Lung microvascular endothelial cell (primary cell): ENCODE data around the gene CLDN20. TPM values are rescaled to one million over a fixed set of nuclear protein-coding genes. Genes with fewer than 3 reads are reported as not detected.

ENCODE experiments used
- DNase-seq, 2 donors: peaks; one replicate each; pipeline versions ENCODE4 v3.0.0 to v3.0.0-alpha.2; 2010; ENCODE audit warnings: low read depth in 2 of 2
- total RNA-seq: library from RNA; depleted of rRNA; stranded (reverse); fragments of >200 nt; gene quantifications from 2 replicates; pipeline ENCODE4 v1.2.1, GENCODE V29; 2014

Gene CLDN20
- total RNA-seq, 1 donor from 2014 or later = not detected

DNA sequence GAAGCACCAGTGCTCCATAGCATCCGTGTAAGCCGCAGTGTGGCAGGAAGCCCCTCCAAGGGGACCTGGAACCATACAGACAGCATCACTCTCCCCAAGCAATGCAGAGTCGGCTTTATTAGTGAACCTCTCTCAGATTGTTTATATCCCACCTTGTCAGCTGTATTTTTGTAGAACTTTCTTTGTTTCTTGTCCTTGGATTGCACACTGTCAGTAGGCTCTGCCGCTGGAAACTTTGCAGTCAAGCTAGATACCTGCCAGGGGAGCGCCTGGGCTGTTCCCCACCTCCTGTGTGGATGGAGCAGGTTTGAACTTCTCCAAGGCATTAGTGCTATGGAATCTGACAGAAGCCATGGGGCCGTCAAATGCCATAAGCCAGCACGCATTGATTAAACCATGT lies 18.6 kb upstream of the CLDN20 start:
- no peak for DNase-seq

- no peak for DNase-seq
Measured at GRCh38 chr6:155245831-155246230, 18.0 kb upstream of the CLDN20 start.

- DNase-seq = no peak
Measured at GRCh38 chr6:155246825-155247224, 17.0 kb upstream of the CLDN20 start.

- no peak for DNase-seq
Measured at GRCh38 chr6:155247618-155248007, 16.2 kb upstream of the CLDN20 start.

DNA sequence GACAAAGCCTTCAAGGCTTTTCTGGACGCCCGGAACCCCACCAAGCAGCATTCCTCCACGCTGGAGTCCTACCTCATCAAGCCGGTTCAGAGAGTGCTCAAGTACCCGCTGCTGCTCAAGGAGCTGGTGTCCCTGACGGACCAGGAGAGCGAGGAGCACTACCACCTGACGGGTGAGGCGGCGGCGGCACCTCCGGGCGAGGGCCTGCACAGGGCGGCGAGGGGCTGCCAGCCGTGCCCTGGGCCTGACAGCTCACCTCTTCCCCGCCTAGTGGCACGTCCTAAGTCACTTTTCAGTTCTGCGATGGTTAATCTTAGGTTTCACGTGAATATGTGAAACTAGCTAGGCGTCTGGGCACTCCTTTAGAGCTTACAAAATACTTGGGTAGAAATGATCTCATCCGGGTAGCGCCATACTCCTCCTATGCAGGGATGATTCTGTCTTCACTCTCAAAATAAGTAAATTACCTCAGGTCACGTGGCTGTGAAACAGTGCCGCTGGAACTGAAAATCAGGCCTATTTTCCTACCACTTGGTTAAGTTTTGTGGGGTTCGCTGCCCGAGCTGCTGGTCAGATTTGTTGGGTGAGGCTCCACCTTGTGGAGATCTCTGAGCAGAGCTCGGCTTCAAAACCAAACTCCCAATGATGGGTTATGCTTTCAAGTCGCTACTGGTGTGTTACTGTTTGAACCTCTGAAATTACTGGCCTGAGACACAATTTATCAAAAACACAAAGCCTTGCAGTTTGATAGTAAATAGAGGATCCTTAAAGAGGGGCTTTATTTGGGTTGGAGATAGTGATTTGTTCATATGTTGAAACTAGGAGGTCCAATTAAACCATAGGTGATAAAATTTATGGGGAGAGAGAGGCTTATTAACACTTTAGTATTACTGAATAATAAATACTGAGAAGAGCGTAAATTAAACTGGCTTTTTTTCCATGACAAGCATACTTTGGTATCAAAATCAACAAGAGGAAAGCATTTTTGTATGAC lies 15.5 kb upstream of the CLDN20 start:
- DNase-seq = peak; percentile 80 to 83

GRCh38 chr6:155250701-155251381 lies 13.0 kb upstream of the CLDN20 start:
- DNase-seq = no peak

DNA sequence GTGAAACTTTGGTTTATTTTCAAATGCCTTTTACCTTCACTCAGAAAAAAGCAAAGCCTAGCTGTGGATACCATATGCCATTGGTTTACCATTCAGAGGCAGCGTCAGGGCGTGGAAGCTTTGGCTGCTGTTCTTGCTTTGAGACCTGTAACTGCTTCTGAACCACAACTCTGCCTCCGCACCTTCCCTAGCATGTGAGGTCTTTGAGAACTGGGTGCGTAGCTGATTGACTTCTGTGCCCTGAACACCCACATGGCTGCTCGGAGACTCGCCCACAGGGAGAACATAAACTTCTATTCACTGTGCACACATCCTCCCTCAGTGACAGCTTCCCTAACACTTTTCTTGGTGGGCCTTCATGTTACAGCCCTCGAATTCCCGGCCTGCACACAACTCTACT lies 11.2 kb upstream of the CLDN20 start:
- DNase-seq = no peak

GRCh38 chr6:155253337-155253736 lies 10.5 kb upstream of the CLDN20 start:
- DNase-seq = no peak

- DNase-seq = no peak
Measured at GRCh38 chr6:155254139-155254538, 9.7 kb upstream of the CLDN20 start.

- DNase-seq = no peak
Measured at GRCh38 chr6:155256122-155256795, 7.6 kb upstream of the CLDN20 start.

DNA sequence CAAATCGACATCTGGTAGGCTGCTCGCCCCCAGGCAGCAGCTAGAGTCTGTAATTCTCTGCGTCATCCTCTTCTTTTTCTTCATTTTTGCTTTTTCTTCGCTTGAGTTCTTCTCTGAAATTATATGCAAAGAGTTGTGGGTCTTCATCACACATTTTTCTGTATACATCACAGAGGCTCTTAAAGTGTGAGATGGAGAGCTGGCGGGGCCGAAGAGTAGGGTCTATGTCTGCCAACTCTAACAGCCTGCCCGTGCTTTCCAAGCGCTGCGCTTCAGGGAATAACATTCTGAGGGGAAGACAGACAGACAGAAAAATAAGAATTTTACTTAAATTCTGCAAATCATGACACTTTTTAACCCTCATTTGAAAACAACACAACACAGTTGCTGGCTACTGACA lies 6.0 kb upstream of the CLDN20 start:
- no peak for DNase-seq

GRCh38 chr6:155259204-155259603 lies 4.6 kb upstream of the CLDN20 start:
- DNase-seq = no peak

GRCh38 chr6:155259897-155260296 lies 3.9 kb upstream of the CLDN20 start:
- no peak for DNase-seq

GRCh38 chr6:155260686-155261085 lies 3.1 kb upstream of the CLDN20 start:
- no peak for DNase-seq

DNA sequence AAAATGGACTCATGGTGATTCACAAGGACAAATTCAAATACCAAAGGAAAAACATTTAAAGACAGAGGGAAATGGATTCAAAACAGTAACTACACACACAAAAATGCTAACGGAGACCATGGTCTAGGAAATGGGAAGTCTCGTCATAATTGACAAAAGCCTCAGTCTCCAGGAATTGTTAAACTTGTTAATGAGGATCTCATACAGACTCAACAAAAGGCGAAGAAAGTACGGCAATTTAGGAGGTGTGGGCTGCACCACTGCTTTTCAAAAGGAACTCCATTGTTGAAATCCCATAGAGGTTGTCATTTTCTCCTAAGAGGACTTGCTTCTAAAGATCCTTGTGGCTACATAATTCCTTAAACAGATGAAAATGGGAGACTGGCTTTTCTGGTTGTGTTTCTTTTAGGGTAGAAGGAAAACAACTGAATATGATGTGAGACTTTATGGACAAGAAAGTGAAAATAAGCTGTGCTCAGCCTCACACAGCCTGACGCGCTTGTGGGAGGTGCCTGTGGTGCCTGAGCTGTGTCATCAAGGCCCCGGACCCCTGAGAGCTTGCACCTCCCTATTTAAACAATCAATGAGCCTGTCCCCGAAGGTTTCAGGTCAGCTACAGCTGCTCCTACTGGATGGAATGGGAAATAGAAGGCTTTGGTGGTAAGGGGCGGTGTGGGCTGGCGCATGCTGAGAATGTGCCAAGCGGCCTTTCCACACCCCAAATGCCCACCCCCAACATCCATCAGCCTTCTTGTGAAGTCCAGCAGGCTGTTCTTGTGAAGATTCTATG lies 2.5 kb upstream of the CLDN20 start:
- no peak for DNase-seq

DNA sequence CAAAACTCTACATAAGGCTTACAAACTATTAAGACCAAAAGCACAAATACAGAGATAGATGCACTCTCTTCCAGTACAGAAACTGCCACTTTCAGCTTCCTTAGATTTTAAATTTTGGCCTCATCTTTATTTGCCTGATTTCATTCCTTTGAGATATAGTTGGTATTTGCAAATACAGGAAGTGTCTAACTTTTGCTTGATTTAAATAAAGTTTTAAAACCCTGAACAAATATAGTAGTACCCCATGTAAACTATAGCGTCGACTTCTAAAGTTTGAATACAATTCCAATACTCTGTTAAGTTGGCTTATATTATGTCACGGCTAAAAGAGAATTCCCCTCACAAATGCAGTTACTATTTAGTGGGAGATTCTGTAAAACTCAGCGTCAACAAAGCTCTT lies 1.2 kb upstream of the CLDN20 start:
- DNase-seq = no peak

GRCh38 chr6:155264693-155265320 lies 994 bp downstream of the CLDN20 start:
- DNase-seq = peak; percentile 40 to 50

GRCh38 chr6:155265843-155266535 lies 2.2 kb downstream of the CLDN20 start:
- no peak for DNase-seq

GRCh38 chr6:155267411-155267810 lies 3.6 kb downstream of the CLDN20 start:
- DNase-seq = no peak
